Measurements from ENCODE around the gene PACSIN3. TPM values are rescaled to one million over a fixed set of nuclear protein-coding genes. Genes with fewer than 3 reads are reported as not detected.
"Not testable (repeated sequence)": the region's sequence is repeated elsewhere in the genome, so short reads cannot be mapped to it uniquely, and the experiment has no call there.

The PACSIN3 gene
- total RNA-seq, 4 donors from 2014 or later, result 129 to 369 (median 205) TPM

GRCh38 chr11:47202576-47202975, 16.3 kb upstream of the PACSIN3 start:
- TF ChIP-seq POLR2A (IDR thresholded peaks at IDR 0.05) (no peak), CTCF (IDR thresholded peaks at IDR 0.05 in 4 of 5, conservative IDR thresholded peaks at IDR 0.05 in 1 of 5) (no peak)
- no peaks in the 10 kb centered on the region for H3K36me3 ChIP-seq
- in situ Hi-C loops (cut with MboI; ENCODE audit: low sequenced_read_pairs in 4 of 4), result no loop called here
- no peak for DNase-seq
- H3K27ac ChIP-seq, result no peak overlapping the region
- H3K27me3 ChIP-seq, result no peaks in the 10 kb centered on the region
- no peak overlapping the region for H3K4me3 ChIP-seq
- no peaks in the 10 kb centered on the region for H3K9me3 ChIP-seq
- intact Hi-C loops (cut with DNase I; ENCODE audit: low total_unique reads), result no loop called here
- no peaks in the 10 kb centered on the region for H3K4me1 ChIP-seq
- ATAC-seq, result no peak

DNA sequence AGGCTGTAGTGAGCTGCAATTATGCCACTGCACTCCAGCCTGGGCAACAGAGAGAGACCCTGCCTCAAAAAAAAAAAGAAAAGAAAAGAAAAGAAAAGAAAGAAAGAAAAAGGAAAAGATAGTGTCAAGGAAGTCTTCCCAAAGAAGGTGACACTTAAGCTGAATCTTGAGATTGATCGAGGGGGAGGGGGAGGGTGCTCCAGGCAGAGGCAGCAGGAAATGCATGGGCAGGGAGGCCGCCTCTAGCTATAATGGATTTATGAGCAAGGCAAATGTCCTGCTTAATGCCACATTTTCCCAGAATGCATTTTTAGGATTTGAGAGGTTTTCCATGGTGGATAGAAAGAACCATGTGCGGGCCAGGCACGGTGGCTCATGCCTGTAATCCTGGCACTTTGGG, 14.8 kb upstream of the PACSIN3 start:
- TF ChIP-seq CTCF (IDR thresholded peaks at IDR 0.05 in 4 of 5, conservative IDR thresholded peaks at IDR 0.05 in 1 of 5) (no peak), POLR2A (IDR thresholded peaks at IDR 0.05) (no peak)
- in situ Hi-C loops (cut with MboI; ENCODE audit: low sequenced_read_pairs in 4 of 4), result no loop called here
- Histone ChIP-seq H3K4me1 (no peaks in the 10 kb centered on the region), H3K4me3 (no peak overlapping the region), H3K9me3 (no peaks in the 10 kb centered on the region), H3K36me3 (no peaks in the 10 kb centered on the region), H3K27ac (no peak overlapping the region), H3K27me3 (no peaks in the 10 kb centered on the region)
- DNase-seq, result no peak
- intact Hi-C loops (cut with DNase I; ENCODE audit: low total_unique reads), result no loop called here
- ATAC-seq, result no peak

DNA sequence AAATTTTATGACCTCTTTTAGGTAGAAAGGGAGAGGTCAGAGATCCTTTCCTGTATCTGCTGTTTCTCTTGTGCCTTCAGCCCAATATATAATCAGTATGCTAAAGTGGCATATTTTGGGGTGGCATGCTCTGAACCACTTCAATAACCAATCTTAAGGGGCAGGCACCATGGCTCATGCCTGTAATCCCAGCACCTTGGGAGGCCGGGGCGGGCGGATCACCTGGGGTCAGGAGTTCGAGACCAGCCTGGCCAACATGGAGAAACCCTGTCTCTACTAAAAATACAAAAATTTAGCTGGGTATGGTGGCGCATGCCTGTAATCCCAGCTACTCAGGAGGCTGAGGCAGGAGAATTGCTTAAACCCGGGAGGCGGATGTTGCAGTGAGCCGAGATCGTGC, 11.9 kb upstream of the PACSIN3 start:
- H3K36me3 ChIP-seq; ATAC-seq; H3K4me1 ChIP-seq; H3K9me3 ChIP-seq; in situ Hi-C loops (cut with MboI; ENCODE audit: low sequenced_read_pairs in 4 of 4); intact Hi-C loops (cut with DNase I; ENCODE audit: low total_unique reads); H3K27me3 ChIP-seq; DNase-seq; H3K4me3 ChIP-seq; H3K27ac ChIP-seq: not testable (repeated sequence)

GRCh38 chr11:47192111-47192510, 5.9 kb upstream of the PACSIN3 start:
- in situ Hi-C loops (cut with MboI; ENCODE audit: low sequenced_read_pairs in 4 of 4), result no loop called here
- H3K4me1 ChIP-seq, result peaks cover 18 to 21% of the 10 kb centered on the region in 2 donors
- intact Hi-C loops (cut with DNase I; ENCODE audit: low total_unique reads), result no loop called here
- H3K4me3 ChIP-seq, result no peak overlapping the region
- DNase-seq, result no peak
- H3K36me3 ChIP-seq, result no peaks in the 10 kb centered on the region
- H3K9me3 ChIP-seq, result no peaks in the 10 kb centered on the region
- no peaks in the 10 kb centered on the region for H3K27me3 ChIP-seq
- ATAC-seq, result no peak
- H3K27ac ChIP-seq, result no peak overlapping the region
- no peak for TF ChIP-seq POLR2A (IDR thresholded peaks at IDR 0.05)
- TF ChIP-seq CTCF (IDR thresholded peaks at IDR 0.05 in 4 of 5, conservative IDR thresholded peaks at IDR 0.05 in 1 of 5), result no peak

DNA sequence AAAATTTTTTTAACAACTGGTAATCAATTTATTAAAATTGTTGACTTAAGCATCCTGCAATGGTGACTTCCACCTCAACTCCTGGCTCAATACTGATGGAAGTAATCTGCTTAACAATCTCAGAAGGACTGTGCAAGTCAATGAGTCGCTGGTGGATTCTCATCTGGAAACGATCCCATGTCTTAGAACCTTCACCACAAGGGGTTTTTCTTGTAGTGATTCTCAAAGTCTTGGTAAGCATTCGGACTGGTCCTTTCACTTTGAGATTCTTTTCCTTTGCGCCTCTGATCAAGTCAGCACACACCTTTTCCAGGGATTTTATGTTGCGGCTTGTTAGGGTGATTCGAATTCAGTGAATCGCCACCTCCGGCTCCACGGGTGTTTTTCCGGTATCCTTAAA, 4.9 kb upstream of the PACSIN3 start:
- in situ Hi-C loops (cut with MboI; ENCODE audit: low sequenced_read_pairs in 4 of 4); ATAC-seq: not testable (repeated sequence)

More for the DNA sequence above, 4.9 kb upstream of the PACSIN3 start:
- H3K36me3 ChIP-seq; H3K4me3 ChIP-seq; H3K9me3 ChIP-seq; H3K27me3 ChIP-seq; DNase-seq; intact Hi-C loops (cut with DNase I; ENCODE audit: low total_unique reads); H3K27ac ChIP-seq: not testable (repeated sequence)
- H3K4me1 ChIP-seq, result peaks cover 21 to 22% of the 10 kb centered on the region in 2 donors
